ENCODE data around the gene BMF.
"Not testable (repeated sequence)": the region's sequence is repeated elsewhere in the genome, so short reads cannot be mapped to it uniquely, and the experiment has no call there.

BMF gene

DNA sequence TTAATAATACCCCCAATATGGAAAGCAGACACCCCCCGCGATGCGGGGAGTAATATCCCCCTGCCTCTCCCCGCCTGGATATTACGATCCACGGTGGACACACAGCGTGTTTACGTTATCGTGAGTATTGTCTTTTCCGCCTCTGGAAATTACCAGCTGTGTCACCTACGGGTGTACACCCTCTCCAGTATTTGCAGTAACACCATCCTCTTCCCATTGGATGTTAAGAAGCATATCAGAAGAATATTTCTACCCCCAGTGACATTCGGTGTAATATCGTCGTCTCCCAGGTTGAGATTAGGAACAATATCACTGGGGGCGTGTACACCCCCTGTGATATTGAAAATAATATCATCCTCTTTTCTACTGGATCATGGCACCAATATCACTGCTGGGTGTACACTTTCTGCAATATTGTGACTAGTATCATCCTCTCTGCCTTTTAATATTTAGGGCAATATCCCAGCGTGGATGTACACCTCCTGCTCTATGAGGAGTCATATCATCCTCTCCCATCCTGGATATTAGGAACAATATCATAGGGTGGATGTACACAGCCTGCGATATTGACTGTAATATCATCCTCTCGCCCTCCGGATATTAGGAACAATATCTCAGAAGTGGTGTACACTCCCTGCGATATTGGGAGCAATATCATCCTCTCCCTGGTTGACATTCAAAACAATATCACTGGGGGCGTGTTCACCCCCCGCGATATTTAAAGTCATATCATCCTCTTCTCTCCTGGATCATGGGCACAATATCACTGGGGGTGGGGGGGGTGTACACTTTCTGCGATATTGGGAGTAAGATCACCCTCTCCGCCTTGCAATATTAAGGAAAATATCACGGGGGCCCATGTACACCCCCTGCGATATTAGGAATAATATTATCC lies 20.3 kb upstream of the BMF start:
- no peak for DNase-seq

DNA sequence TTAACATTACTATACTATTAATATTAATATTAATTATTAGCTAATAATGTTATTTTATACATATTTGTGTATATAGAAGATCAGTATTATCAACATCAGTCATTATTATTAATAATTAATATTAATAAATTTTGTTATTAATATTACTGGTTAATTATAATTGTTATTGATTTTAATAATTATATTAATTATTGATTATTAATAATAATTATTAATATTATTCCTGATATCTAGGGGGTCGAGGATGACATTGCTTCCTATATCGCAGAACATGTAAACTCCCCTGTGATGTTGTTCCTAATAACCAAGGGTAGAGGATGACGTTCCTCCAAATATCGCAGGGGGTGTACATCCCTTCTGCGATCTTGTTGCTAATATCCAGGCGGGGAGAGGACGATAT lies 17.3 kb upstream of the BMF start:
- no peak for DNase-seq

DNA sequence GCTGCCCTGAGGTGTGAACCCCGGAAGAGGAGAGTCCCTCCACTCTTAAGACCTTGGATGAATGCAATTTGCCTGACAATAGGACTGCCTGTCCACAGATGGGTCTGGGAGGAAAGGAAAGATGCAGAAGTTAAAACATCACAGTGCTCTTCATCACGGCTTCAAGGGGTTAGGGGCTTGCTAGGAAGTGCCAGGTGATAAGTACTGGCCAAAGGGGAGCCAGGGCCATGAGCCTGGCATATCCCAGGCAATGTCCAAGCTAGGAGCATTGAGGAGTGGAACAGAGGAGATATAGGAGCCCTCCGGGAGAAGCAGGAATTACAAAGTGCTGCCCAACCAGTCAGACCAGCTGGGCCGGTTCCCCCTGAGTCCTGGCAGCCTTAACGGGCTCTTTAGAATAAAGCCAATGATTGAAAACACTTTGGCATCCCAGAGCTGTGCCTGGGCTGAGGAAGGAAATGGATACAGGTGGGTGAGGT lies 16.2 kb upstream of the BMF start:
- DNase-seq: not testable (repeated sequence)

DNA sequence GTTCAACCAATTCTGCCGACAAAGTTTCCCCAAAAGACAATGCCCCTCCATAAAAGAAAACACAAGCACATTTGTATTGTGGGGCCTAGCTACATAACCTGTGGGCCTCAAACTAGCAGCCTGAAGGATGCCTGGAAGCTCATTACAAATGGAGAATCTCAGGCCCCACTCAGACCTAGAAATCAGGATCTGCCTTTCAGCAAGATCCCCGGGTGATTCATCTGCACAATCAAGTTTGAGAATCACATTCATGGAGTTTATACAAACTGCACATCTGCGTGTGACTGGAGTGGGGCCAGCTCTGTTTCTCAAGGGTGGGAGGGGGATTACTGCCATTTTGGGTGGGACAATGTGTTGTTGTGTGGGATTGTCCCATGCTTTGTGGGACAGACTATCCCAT lies 15.7 kb upstream of the BMF start:
- DNase-seq: not testable (repeated sequence)

DNA sequence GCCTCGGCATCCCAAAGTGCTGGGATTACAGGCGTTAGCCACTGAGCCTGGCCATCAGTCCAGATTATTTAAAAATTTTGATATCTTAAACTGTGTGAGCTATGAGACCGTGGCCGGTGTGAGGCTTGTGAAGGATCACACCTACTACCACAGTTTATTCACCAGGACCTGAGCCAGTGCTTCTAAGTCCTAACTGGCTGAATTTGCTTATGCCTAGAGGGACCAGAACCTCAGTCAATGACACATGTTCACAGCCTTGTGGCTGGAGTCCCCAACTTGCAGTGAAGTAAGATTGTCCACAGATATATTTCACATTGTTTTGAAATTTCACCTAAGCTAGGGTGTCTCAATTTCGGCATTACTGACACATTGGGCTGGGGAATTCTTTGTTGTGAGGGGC lies 15.2 kb upstream of the BMF start:
- not testable (repeated sequence) for DNase-seq

DNA sequence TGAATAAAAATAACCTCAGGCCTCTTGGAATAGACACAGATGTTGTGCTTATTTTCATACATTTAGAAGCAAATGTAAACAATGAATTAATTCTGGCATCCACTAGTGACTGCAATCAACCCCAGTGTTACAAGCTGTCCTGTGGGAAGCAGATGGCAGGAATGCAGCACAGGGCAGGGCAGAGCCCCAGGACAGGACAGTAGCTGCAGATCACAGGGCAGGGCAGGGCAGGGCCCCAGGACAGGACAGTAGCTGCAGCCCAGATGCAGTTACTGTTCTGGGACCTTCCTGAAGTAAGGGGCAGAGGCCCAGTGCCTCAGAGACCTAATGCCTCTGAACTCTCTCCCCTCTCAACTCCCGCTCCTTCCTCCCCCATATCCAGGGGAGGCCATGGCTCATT lies 14.3 kb upstream of the BMF start:
- not testable (repeated sequence) for DNase-seq

DNA sequence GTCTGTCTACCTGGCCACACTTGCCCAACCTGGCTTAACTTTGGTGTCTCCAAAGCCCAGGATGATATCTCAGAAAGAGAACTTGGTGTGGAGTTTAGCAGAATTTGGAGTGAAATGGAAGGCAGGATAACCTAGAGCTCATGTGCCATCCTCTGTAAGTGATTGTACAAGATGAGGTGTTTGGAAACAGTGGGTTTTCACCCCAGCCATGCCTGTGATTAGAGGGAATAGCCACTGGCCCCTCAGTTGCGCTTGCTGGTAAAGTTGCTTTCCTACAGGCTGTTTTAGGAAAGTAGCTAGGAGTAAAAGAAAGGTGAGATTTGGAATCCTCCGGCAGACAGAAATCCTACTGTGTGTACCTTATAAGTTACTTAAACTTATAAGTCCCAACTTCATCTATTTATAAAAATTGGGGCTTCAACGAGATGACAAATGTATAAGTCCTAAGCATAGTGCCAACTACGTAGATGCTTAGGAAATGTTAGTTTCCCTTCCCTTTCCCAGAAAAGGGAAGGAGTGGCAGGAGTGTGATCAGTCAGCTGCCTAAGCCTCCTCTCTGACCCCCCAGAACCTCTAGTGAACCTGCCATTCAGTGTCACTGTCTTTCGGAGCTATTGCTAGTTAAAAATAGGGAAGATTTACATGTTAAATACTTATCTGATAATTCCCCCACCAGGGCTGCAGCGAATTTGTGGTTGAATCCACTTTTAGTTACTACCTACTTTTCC lies 13.4 kb upstream of the BMF start:
- no peak for DNase-seq

DNA sequence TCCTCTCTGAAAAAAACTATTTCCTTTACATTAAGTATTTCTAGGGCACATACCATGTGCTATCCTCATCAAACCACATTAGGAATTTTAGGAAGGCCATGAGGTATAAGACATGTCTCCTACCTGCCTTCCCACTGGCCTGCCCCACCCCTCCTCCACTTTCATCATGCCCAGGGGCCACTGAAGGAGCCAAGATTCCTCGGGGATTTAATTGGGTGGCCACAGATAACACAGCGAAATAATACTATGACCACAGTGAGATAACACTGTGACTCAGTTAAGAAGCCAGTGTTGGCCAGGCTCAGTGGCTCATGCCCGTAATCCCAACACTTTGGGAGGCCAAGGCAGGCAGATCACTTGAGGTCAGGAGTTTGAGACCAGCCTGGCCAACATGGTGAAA lies 9.8 kb upstream of the BMF start:
- DNase-seq: no peak

DNA sequence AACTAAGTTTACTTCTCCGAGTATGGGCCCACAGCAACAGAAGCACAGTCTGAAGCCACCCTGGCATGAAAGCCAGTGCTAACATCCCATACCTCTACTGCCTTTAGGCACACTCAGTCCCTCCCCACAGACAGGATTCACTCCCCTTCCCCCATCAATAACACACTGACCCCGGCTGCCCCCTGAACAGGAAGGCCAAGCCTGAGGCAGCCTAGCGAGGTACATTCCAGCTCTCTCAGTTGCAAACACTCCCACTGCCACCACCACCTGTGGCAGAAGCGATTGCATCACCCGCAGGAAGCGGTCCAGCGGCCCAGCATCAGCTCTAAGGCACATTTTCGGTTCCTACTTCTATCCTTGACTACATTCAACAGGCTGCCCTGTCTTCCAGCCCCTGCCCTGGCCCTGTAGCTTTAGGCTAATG lies 7.0 kb upstream of the BMF start:
- DNase-seq: no peak

DNA sequence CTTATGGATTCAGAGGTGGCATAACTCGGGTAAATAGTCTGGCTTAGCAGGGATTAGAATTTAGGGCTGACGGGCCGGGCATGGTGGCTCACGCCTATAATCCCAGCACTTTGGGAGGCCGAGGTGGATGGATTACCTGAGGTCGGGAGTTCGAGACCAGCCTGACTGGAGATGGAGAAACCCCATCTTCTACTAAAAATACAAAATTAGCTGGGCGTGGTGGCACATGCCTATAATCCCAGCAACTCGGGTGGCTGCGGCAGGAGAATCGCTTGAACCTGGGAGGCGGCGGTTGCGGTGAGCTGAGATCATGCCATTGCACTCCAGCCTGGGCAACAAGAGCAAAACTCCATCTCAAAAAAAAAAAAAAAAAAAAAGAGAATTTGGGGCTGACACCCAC lies 6.4 kb upstream of the BMF start:
- DNase-seq: not testable (repeated sequence)

DNA sequence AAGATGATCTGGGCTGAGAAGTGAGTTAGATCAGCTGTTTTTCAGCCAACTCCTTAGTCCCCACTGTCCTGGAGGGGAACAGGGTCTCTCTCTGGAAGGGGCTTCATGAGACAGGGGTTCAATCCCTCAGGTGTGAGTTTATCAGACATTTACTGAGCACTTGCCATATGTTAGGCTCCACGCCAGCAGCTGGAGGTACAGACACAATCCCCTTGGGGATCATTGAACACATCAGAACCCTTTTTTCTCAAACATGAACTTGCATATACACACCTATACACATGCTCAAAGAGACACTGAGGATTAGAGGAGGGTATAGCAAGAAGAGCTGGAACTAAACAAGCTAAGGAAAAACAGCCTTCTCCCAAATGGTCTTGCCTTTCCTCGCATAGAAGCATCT lies 5.5 kb upstream of the BMF start:
- DNase-seq: no peak

DNA sequence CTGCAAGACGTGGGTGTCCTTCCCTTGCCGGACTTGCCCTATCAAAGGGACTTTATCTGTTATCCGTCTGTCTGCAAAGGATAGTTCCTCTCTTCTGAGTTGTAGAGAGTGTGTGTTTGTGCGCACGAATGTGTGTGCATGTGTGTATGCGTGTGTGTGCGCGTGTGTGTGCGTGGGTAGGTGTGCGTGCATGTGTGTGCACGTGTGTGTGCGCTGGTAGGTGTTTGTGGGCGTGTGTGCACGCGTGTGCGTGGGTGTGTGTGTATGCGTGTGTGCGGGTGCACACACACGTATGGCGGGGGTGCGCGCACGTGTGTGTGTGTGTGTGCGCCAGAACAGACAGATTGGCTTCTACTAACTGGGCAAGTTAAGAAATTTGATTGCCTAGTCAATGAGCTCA lies 4.1 kb upstream of the BMF start:
- DNase-seq: peak; percentile 36

DNA sequence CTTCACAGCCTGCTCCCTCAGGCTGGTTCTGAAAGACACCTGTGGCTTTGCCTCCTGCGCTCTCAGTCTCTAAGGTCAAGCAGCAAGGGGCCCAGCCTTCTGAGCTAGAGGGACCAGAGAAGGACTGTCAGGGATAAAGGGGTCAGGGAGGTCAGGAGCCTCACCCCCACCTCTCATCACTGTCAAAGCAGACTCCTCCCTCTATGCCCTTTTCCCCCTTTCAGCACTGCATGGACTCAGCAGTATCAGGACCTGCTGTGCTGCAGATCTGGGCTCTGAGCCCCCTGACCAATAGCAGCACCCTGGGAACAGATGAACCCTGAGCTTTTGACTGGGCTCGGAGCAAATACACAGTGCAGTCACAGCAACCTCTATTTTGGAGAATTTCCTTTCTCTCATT lies 3.2 kb upstream of the BMF start:
- DNase-seq: peak; percentile 6

DNA sequence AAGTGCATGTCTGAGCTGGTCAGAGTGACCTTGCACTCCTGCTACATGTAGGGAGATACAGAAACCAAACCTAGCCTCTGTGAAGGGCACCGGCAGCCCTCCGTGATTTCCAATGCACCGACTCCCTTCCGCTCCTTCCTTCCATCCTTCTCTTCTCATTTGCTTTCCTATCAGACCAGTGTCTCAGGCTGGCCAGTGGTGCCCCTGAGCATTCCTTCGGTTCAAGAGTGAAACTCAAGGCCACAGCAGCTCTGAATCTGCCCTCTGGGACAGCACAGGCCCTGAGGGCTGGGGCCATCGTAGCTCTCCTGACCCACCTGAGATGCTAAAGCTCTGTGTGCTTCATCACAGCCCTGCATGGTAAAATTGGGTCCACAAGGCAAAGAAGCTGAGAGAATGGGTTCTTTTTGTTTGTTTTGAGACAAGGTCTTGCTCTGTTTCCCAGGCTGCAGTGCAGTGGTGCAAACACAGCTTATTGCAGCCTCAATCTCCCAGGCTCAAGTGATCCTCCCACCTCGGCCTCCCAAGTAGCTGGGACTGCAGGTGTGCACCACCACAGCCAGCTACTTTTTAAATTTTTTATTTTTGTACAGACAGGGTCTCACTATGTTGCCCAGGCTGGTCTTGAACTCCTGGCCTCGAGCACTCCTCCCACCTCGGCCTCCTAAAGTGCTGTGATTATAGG lies 2.3 kb upstream of the BMF start:
- DNase-seq: peak; percentile 18

DNA sequence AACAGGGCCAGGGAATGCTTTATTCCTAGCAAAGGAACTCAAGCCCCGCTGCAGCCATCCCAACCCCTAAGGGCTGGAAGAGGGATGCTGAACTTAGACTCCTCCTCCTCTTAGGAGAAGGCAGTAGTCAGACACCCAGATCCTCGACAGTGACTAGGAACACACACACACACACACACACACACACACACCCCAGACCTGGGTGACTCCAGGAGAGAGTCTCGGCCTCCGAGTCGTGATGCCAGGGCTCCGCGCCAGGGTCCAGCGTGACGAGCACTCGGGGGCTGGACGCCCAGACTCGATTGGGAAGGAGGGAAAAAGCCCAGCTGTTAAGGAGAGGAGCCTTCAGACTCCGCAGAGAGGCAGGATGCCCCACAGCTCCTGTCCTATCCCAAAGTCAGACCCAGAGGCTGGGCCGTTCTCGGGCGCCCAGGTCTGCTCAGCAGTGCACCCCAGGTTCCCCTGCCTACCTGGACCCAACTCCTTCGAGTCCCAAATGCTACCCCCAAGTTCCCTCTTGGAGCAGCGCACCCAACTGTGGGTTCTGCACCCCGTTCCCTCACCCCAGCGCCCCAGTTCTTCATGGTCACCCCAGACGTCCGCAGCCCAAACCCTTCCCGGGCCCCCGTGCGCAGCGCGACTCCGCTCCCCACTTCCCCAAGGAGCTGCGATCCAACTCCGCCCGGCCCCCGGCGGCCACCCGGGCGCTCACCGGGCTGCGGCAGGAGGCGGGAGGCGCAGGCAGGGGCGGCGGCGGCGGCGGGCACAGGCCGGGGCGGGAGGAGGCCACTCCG lies 421 bp downstream of the BMF start:
- DNase-seq: peak; percentile 83

DNA sequence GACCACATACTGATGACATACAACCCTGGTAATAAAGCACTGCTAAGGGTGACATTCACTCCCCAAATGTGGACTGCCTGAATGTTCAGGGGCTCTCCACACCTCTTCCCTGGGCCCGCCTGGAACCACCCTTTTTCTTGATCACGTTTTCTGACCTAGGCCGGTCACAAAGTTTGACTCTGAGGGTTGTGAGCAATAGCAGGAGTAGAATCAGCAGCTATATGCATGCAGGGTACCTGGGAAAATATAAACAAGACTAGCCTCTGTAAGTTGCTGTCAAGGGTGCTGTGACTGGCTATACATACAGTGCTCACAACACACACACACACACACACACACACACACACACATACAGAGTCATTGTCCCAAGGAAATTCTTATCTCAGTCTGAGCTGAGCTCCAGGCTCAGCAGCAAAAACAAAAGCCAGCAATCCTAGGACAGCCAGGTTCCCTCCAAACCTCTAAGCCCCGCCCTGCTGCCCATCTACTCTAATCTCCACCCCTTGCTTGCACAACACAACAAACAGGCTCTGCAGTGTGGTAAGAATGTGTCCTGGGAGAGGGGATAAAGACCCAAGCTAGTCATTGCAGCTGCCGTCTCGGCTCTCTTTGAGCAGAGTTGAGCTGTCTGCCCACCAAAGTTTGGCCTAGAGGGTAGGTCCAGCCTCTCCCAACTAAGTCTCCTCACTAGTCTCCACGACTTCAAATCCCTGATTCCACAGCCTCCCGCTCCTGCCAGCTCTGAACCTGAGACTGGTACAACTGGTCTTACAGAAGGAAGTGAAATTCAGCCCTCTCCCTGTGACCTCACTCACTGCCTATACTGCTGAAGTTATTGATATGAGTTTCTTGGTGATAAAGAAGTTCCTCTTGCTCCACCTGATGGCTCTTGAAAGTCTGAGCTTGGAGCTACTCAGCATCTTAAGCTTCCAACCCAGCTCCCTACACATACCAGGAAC lies 2.2 kb downstream of the BMF start:
- no peak for DNase-seq

DNA sequence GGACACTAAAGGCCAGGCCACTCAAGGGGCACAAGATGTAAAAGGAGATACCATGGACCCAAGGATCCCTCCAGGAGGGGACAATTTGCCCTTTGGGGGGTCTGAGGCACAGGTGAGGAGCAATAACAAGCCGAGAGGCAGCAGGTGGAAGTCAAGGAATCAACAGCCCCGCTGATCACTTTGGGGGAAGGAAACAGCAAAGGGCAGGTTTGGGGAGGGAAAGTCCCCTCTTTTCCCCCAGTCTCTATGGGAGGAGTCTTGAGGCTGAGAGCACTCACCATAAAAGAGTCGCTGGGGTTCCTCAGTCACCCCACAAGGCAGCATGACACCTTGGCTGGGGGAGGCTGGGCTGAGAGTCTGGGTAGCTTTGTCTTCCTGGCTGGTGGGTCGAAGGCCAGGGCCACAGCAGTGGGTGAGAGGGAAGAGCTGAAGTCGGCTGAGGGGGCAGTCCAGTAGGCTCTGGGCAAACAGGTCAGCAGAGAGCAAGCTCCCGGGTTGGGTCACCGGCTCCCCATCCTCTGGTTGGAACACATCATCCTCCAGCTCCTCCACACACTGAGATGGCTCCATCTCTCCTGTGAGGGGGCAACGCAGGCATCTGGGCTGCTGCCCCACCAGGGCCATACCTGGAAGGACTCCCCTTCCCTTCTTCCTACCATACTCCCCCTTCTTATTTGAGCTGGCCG lies 3.0 kb downstream of the BMF start:
- no peak for DNase-seq

DNA sequence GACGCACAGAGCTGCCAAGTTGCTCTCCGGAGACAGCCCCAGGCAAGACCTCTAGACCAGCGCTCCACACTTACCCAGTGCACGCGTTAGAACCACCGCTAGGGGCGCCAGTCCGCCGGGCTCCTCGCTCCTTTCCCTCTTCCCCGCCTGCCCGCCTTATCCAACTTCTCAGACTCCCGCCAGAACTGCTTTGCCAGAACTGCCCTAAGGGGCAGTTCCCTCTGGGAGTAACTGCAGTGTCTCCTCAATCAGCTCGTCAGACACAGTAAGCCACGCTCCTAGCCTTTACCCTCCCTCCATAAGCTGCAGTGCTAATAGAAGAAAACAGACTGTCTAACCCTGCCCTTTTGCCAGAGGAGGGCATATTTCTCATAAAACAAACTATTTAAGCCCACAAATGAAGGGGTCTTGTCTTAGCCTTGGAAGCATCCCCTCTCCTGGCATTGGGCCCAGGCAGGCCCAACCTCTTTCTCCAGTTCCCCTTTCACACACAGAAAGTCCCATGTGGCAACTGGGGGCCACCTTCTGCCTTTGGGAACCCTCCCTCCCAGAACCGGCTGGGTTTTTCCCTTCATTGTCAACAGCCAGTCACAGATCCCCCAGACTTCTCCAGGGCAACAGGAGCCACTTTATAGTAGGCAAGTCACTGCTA lies 3.7 kb downstream of the BMF start:
- DNase-seq: peak; percentile 92

DNA sequence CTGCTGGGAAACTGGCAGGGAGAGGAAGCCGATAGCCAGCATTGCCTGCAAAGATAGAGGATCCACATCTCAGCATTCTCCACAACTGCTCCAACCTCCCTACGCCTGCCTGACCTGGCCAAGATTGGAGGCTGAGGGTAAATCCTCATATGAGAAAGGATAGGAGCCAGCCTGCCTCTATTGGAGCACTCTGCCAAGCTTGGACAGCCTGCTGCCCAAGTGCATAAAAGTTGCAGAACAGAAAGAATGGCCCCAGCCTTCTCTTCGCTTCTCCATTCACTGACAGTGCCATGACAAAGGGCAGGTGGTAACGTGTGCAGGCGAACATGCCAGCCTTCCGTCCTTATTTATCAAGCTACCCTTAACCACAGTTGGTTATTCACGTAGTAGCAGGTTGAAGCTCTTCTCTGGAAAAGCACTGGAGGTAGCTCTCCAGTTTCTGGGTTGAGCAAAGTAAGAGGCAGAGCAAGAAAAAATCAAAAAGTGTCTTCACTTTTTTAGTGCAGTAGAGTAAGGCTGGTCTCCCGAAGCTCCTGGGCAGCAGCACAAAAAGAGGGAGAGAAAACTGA lies 4.3 kb downstream of the BMF start:
- DNase-seq: no peak

DNA sequence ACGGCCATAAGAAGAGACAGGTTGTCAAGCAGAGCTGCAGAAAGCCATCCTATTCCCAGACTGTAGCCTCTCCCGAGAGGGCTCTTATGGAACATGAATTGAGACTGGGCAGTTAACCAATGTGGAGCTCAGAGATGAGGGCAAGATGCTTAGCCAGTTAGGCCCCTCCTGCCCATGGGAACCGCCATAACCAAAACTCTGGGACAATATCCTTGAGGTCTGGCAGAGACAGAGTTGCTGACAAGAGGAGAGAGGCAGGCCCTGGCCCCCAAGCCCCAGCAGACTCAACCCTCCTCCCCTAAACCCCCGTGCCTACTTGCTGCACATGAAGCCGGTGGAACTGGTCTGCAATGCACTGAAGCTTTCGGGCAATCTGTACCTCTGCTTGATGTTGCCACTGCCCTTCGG lies 4.8 kb downstream of the BMF start:
- no peak for DNase-seq

Measured in right forelimb (tissue), 1 donor.